Esophagus muscularis mucosa (tissue), 3 donors: ENCODE results near the gene ATP5F1D.

Source experiments
- EP300 ChIP-seq: sonication (generic); formaldehyde crosslinking; IDR thresholded peaks from one replicate; pipeline ENCODE4 v1.6.1; 2017; ENCODE audit warnings: antibody characterized with exemption
- TF ChIP-seq, protein P1 (sequence below), 3 experiments: fragments of 200-600 bp in 2 of 3; fragments of 450-650 bp in 1 of 3; sonication (generic) in 2 of 3; IDR thresholded peaks; one replicate each; pipeline ENCODE4 v1.5.1; 2017 to 2019; ENCODE audit warnings: antibody characterized with exemption in 3 of 3, mild to moderate bottlenecking in 2 of 3, moderate library complexity in 1 of 3

GRCh38 chr19:1275976-1276627 is 34.6 kb downstream of the ATP5F1D start:
- TF ChIP-seq, protein P1, sequence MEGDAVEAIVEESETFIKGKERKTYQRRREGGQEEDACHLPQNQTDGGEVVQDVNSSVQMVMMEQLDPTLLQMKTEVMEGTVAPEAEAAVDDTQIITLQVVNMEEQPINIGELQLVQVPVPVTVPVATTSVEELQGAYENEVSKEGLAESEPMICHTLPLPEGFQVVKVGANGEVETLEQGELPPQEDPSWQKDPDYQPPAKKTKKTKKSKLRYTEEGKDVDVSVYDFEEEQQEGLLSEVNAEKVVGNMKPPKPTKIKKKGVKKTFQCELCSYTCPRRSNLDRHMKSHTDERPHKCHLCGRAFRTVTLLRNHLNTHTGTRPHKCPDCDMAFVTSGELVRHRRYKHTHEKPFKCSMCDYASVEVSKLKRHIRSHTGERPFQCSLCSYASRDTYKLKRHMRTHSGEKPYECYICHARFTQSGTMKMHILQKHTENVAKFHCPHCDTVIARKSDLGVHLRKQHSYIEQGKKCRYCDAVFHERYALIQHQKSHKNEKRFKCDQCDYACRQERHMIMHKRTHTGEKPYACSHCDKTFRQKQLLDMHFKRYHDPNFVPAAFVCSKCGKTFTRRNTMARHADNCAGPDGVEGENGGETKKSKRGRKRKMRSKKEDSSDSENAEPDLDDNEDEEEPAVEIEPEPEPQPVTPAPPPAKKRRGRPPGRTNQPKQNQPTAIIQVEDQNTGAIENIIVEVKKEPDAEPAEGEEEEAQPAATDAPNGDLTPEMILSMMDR (IDR thresholded peaks at IDR 0.05), result no peak
- TF ChIP-seq EP300, result no peak
